HepG2 (cell line): ENCODE results near the gene POMT2. TPM values are rescaled to one million over a fixed set of nuclear protein-coding genes. Genes with fewer than 3 reads are reported as not detected.

Source experiments
- ETS1 ChIP-seq: sonication (generic); formaldehyde crosslinking; IDR thresholded peaks from 2 replicates; pipeline ENCODE4 v1.4.0; 2020; ENCODE audit warnings: missing genetic modification reagents
- FOXA3 ChIP-seq: IDR thresholded peaks from 2 replicates; pipeline ENCODE4 v1.6.1; 2016; ENCODE audit warnings: missing genetic modification reagents, missing compliant biosample characterization
- IKZF1 ChIP-seq: fragments of 450-650 bp; IDR thresholded peaks from 2 replicates; pipeline ENCODE4 v1.7.1; 2016
- JARID2 ChIP-seq: sonication (generic); formaldehyde crosslinking; IDR thresholded peaks from 2 replicates; pipeline ENCODE4 v1.8.1; 2023; ENCODE audit warnings: missing genetic modification reagents, inconsistent platforms; ENCODE audit not compliant: insufficient replicate concordance
- MED13 ChIP-seq: sonication (generic); formaldehyde crosslinking; IDR thresholded peaks from 2 replicates; pipeline ENCODE4 v1.5.0; 2020; ENCODE audit warnings: missing genetic modification reagents
- SOX13 ChIP-seq, 3 experiments: fragments of 450-650 bp in 1 of 3; sonication (generic) in 1 of 3; formaldehyde crosslinking in 1 of 3; IDR thresholded peaks in 2 of 3; conservative IDR thresholded peaks in 1 of 3; 2 replicates each; pipeline versions ENCODE4 v1.5.0 to v1.6.1; 2016 to 2020; ENCODE audit warnings: antibody characterized with exemption in 1 of 3, mild to moderate bottlenecking in 1 of 3, missing compliant biosample characterization in 1 of 3, missing genetic modification reagents in 1 of 3, moderate library complexity in 1 of 3
- SOX5 ChIP-seq: IDR thresholded peaks from 2 replicates; pipeline ENCODE4 v1.6.1; 2016; ENCODE audit warnings: borderline replicate concordance
- SOX6 ChIP-seq, 2 experiments: fragments of 450-650 bp in 1 of 2; sonication (generic) in 1 of 2; formaldehyde crosslinking in 1 of 2; IDR thresholded peaks; 2 replicates each; pipeline versions ENCODE4 v1.4.0 to v1.6.1; 2017 to 2020; ENCODE audit warnings: antibody characterized with exemption in 1 of 2, mild to moderate bottlenecking in 1 of 2, missing genetic modification reagents in 1 of 2
- UBTF ChIP-seq: sonication (generic); formaldehyde crosslinking; IDR thresholded peaks from 2 replicates; pipeline ENCODE4 v1.4.0; 2020; ENCODE audit warnings: mild to moderate bottlenecking, missing genetic modification reagents
- ZMYM2 ChIP-seq: sonication (generic); formaldehyde crosslinking; IDR thresholded peaks from 2 replicates; pipeline ENCODE4 v1.8.0; 2022; ENCODE audit warnings: mild to moderate bottlenecking, missing genetic modification reagents
- ZNF263 ChIP-seq: sonication (generic); formaldehyde crosslinking; IDR thresholded peaks from 2 replicates; pipeline ENCODE4 v1.4.0; 2020; ENCODE audit warnings: missing genetic modification reagents
- ZNF33A ChIP-seq: sonication (generic); formaldehyde crosslinking; IDR thresholded peaks from 2 replicates; pipeline ENCODE4 v1.5.1; 2020; ENCODE audit warnings: missing genetic modification reagents, mild to moderate bottlenecking, moderate library complexity, borderline replicate concordance
- ZNF362 ChIP-seq: sonication (generic); formaldehyde crosslinking; IDR thresholded peaks from 2 replicates; pipeline ENCODE4 v1.4.0; 2020; ENCODE audit warnings: missing genetic modification reagents, mild to moderate bottlenecking, borderline replicate concordance
- ZNF552 ChIP-seq: sonication (generic); formaldehyde crosslinking; IDR thresholded peaks from 2 replicates; pipeline ENCODE4 v1.9.0; 2022; ENCODE audit warnings: missing genetic modification reagents, mild to moderate bottlenecking, borderline replicate concordance
- polyA plus RNA-seq, 8 experiments: library from polyadenylated mRNA; depleted of rRNA in 3 of 8; stranded (reverse) in 7 of 8; unstranded in 1 of 8; fragments of >200 nt; fragmentation: Illumina TruSeq in 4 of 8; extraction: Trizol in 4 of 8; gene quantifications; 2 replicates each; pipeline versions ENCODE4 v1.2.1 to v1.2.3, GENCODE V29; 2011 to 2016; ENCODE audit warnings: low read depth in 4 of 8, missing spikeins in 1 of 8, mixed read lengths in 1 of 8; ENCODE audit not compliant: insufficient read depth in 1 of 8
- total RNA-seq, 5 experiments: library from RNA; depleted of rRNA; stranded (reverse); fragments of >200 nt; fragmentation: Illumina TruSeq; extraction: Trizol; gene quantifications; 2 replicates each; pipeline ENCODE4 v1.2.3, GENCODE V29; 2016; ENCODE audit warnings: low read depth in 1 of 5
- TF ChIP-seq, protein P1 (sequence below): sonication (generic); formaldehyde crosslinking; IDR thresholded peaks from 2 replicates; pipeline ENCODE4 v1.9.0; 2021; ENCODE audit warnings: mild to moderate bottlenecking, missing genetic modification reagents
- TF ChIP-seq, protein P2 (sequence below): sonication (generic); formaldehyde crosslinking; IDR thresholded peaks from 2 replicates; pipeline ENCODE4 v1.4.0; 2020; ENCODE audit warnings: missing genetic modification reagents

Gene POMT2
- total and polyA plus RNA-seq, 2 of the 13 experiments (the other 11 are each of a cell fraction or from before 2014, with no cell fraction given): 15.3 to 15.9 TPM

DNA sequence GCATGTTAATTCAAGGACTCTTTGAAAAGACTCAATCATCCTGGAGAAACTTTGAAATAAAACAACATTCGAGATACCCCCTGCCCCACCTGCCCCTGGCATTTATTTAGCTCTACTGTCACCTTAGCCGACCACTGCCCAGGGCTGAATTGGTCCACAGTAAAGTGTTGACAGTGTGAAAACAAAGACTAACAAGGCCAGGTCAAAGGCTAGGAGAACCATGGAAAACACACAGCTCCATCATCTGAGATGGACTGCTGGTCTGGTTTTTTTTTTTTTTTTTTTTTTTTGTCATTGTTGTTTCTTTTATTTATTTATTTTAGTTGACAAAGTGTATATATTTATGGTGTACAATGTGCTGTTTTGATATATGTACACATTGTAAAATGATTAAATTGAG is 25.8 kb upstream of the POMT2 start (continued):
- TF ChIP-seq, protein P1, sequence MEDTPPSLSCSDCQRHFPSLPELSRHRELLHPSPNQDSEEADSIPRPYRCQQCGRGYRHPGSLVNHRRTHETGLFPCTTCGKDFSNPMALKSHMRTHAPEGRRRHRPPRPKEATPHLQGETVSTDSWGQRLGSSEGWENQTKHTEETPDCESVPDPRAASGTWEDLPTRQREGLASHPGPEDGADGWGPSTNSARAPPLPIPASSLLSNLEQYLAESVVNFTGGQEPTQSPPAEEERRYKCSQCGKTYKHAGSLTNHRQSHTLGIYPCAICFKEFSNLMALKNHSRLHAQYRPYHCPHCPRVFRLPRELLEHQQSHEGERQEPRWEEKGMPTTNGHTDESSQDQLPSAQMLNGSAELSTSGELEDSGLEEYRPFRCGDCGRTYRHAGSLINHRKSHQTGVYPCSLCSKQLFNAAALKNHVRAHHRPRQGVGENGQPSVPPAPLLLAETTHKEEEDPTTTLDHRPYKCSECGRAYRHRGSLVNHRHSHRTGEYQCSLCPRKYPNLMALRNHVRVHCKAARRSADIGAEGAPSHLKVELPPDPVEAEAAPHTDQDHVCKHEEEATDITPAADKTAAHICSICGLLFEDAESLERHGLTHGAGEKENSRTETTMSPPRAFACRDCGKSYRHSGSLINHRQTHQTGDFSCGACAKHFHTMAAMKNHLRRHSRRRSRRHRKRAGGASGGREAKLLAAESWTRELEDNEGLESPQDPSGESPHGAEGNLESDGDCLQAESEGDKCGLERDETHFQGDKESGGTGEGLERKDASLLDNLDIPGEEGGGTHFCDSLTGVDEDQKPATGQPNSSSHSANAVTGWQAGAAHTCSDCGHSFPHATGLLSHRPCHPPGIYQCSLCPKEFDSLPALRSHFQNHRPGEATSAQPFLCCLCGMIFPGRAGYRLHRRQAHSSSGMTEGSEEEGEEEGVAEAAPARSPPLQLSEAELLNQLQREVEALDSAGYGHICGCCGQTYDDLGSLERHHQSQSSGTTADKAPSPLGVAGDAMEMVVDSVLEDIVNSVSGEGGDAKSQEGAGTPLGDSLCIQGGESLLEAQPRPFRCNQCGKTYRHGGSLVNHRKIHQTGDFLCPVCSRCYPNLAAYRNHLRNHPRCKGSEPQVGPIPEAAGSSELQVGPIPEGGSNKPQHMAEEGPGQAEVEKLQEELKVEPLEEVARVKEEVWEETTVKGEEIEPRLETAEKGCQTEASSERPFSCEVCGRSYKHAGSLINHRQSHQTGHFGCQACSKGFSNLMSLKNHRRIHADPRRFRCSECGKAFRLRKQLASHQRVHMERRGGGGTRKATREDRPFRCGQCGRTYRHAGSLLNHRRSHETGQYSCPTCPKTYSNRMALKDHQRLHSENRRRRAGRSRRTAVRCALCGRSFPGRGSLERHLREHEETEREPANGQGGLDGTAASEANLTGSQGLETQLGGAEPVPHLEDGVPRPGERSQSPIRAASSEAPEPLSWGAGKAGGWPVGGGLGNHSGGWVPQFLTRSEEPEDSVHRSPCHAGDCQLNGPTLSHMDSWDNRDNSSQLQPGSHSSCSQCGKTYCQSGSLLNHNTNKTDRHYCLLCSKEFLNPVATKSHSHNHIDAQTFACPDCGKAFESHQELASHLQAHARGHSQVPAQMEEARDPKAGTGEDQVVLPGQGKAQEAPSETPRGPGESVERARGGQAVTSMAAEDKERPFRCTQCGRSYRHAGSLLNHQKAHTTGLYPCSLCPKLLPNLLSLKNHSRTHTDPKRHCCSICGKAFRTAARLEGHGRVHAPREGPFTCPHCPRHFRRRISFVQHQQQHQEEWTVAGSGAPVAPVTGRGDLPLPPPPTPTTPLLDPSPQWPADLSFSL: no peak
- peak; percentile 43; the same call in 1 of the 2 replicates for TF ChIP-seq SOX5
- no peak for TF ChIP-seq ZNF33A (CRISPR knock-in tag)
- no peak for TF ChIP-seq IKZF1
- no peak for TF ChIP-seq ZNF263 (CRISPR knock-in tag)
- TF ChIP-seq UBTF: no peak
- no peak for TF ChIP-seq JARID2 (CRISPR knock-in tag)
- TF ChIP-seq ETS1 (CRISPR knock-in tag): no peak
- TF ChIP-seq ZNF362 (CRISPR knock-in tag): peak; percentile 74; the same call in 1 of the 2 replicates
- TF ChIP-seq, protein P2, sequence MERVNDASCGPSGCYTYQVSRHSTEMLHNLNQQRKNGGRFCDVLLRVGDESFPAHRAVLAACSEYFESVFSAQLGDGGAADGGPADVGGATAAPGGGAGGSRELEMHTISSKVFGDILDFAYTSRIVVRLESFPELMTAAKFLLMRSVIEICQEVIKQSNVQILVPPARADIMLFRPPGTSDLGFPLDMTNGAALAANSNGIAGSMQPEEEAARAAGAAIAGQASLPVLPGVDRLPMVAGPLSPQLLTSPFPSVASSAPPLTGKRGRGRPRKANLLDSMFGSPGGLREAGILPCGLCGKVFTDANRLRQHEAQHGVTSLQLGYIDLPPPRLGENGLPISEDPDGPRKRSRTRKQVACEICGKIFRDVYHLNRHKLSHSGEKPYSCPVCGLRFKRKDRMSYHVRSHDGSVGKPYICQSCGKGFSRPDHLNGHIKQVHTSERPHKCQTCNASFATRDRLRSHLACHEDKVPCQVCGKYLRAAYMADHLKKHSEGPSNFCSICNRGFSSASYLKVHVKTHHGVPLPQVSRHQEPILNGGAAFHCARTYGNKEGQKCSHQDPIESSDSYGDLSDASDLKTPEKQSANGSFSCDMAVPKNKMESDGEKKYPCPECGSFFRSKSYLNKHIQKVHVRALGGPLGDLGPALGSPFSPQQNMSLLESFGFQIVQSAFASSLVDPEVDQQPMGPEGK (CRISPR knock-in tag): no peak
- TF ChIP-seq FOXA3 (CRISPR knock-in tag): peak; percentile 18; the same call in 1 of the 2 replicates
- TF ChIP-seq SOX6 (IDR thresholded peaks at IDR 0.05): no peak
- peak; percentile 66 for TF ChIP-seq SOX6 (CRISPR knock-in tag; IDR thresholded peaks at IDR 0.05)
- no peak for TF ChIP-seq SOX13 (IDR thresholded peaks at IDR 0.05)
- peak in 1 of 2 experiments; percentile 38; a peak in 1 of 4 replicates for TF ChIP-seq SOX13 (CRISPR knock-in tag; conservative IDR thresholded peaks at IDR 0.05 in 1 of 2, IDR thresholded peaks at IDR 0.05 in 1 of 2)
- TF ChIP-seq ZNF552: no peak
- TF ChIP-seq ZMYM2 (CRISPR knock-in tag): no peak
- TF ChIP-seq MED13 (CRISPR knock-in tag): no peak
